GM12865 (cell line): Measurements from ENCODE around the gene SYNJ2.

Experiments
- DNase-seq: peaks from one replicate; pipeline ENCODE4 v3.0.0; 2010; ENCODE audit warnings: low read depth
- H3K4me3 ChIP-seq: 2 replicates; pipeline ENCODE4 v1.5.1; 2011; ENCODE audit warnings: mild to moderate bottlenecking, low read depth, low read length, control low read depth
- TF ChIP-seq, protein P1 (sequence below): IDR thresholded peaks from 2 replicates; pipeline ENCODE4 v1.5.1; 2011; ENCODE audit warnings: low read length, control low read depth, low read depth, inconsistent platforms; ENCODE audit not compliant: insufficient read depth; ENCODE audit errors: missing control alignments

SYNJ2 gene

DNA sequence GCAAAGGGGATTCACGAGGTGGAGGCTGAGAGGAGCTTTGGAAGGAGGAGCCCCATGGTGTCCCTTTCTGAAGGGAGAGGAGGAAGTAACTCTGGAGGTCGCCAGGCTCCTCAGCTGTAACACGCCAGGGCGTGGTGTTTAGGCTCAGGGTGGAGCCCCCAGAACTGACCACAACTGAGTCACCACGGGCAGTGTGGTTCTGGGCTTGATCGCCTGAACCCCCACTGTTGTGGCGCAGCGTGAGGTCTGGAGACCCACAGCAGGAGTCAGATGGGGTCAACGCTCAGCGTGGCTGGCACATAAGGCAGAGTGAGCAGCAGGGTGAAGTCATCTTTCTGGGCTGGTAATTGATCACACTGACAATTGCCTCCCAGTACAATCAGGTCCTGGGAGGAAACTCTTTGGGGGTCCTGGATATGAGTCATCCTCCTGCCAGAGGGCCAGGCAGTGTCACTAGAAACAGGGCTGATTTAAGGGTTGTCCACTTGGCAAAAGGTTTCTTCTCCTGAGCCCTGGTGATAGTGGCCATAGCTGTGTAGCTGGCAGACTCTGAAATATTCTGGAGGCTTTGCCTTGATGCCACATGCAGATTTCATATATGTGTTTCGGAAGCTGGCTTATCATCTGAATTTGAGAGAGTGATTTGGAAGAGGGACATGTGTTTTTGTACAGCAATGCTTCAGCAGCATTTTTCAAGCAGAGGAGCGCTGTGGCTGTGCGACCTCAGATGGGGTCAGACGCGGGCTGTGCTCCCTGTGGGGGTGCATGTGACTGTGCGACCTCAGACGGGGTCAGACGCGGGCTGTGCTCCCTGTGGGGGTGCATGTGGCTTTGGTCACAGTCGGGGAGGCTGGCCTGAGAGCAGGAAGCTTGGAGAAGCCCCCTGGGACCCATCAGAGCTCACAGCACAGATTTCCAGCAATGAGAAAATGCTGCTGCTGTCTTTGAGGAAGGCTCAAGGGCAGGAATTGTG is 50.0 kb downstream of the SYNJ2 start:
- TF ChIP-seq, protein P1, sequence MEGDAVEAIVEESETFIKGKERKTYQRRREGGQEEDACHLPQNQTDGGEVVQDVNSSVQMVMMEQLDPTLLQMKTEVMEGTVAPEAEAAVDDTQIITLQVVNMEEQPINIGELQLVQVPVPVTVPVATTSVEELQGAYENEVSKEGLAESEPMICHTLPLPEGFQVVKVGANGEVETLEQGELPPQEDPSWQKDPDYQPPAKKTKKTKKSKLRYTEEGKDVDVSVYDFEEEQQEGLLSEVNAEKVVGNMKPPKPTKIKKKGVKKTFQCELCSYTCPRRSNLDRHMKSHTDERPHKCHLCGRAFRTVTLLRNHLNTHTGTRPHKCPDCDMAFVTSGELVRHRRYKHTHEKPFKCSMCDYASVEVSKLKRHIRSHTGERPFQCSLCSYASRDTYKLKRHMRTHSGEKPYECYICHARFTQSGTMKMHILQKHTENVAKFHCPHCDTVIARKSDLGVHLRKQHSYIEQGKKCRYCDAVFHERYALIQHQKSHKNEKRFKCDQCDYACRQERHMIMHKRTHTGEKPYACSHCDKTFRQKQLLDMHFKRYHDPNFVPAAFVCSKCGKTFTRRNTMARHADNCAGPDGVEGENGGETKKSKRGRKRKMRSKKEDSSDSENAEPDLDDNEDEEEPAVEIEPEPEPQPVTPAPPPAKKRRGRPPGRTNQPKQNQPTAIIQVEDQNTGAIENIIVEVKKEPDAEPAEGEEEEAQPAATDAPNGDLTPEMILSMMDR: no peak
- no peak overlapping the region for H3K4me3 ChIP-seq
- DNase-seq: peak; percentile 64

DNA sequence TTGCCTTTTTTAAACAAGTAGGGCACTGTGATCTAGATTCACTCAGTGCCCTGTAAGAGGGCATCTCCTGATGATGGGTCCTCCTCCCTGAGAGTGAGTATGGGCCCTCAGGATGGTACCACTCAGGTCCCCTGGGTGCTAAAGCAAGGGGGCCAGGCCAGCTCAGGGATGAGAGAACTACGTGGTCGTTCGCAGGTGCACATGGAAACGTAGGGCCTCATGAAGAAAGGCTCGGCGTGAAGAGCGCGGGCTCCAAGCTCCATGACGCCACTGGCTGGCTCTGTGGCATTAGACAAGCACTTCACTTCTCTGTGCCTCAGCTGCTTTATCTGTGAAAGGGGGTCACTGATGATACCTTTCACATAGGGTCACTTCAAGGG is 50.7 kb downstream of the SYNJ2 start:
- H3K4me3 ChIP-seq: no peak overlapping the region
- TF ChIP-seq, protein P1: no peak
- no peak for DNase-seq

DNA sequence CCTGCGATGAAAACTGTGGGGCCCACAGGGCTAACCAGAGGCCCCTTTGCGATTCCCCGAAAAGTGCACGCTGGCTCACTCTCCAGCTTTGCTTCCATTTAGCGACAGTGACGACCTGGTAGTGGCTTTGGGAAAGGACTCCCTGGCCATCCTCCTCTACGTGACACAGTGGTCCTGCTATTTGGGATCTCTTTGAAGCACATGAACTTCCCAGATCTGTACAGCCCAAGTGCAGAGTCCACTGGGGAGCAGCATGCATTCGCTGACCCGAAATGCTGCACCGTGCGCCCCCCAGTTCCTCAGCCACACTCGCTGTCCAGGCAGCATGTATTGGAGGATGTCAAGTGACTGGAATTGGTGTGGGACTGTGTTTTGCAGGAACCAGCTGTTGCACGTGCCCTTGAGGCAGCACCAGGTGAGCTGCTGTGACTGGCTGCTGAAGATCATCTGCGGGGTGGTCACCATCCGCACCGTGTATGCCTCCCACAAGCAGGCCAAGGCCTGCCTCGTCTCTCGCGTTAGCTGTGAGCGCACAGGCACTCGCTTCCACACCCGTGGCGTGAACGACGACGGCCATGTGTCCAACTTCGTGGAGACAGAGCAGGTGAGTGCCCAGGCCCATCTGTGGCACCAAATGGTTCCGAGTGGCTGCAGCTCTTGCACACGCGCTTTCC is 51.6 kb downstream of the SYNJ2 start:
- TF ChIP-seq, protein P1: no peak
- no peak overlapping the region for H3K4me3 ChIP-seq
- DNase-seq: no peak

DNA sequence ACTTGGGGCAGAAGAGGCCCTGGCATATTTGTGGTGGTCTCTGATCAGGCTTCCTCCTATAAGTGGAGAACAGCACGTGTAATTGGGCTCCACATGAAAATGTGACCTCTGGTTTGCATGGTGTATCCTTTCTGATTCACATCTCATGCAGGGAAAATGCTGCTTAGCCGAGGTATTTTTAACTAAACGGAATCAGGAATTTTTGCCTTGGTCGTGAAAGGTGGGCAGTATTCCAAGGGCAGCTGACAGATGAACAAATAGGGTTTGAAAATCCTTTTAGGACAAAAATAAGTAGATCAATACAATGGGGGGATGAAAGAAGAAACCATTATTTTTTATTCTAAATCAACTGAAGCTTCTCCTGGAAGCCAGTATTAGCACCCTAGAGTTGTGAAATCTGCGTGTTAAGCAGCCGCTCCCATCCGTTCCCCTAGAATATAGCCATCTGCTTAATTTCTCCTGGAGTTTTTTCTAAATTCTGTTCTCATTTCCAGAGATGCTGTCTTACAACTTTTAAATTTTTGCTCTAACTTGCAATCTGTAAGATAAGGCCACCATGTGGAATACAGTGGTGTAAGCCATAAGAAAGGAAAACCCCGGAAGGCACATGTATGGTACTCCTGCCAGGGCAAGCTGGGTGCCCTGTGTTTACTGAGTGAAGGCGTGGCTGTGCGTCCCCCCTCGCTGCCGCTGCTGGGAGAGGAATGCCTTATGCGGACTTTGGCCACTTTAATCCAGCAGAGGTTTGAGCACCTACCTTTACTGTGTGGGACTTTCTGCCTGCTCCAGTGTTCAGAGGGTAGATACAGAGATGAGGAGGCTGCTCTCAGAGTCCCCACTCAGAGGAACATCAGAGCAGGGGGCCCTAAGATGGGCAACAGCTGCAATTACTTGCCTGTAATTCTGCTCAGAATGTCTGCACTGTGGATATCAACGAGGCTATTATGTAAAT is 52.4 kb downstream of the SYNJ2 start:
- no peak overlapping the region for H3K4me3 ChIP-seq
- TF ChIP-seq, protein P1: no peak
- DNase-seq: no peak

DNA sequence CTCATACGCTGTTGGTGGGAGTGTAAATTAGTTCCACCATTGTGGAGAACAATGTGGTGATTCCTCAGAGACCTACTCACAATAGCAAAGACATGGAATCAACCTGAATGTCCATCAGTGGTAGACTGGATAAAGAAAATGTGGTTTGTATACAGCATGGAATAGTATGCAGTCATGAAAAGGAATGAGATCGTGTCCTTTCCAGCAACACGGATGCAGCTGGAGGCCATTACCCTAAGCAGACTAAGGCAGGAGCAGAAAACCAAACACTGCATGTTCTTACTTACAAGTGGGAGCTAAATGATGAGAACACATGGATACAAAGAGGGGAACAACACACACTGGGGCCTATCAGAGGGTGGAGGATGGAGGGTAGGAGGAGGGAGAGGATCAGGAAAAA is 54.6 kb downstream of the SYNJ2 start:
- no peak for DNase-seq
- no peak overlapping the region for H3K4me3 ChIP-seq
- TF ChIP-seq, protein P1: no peak

DNA sequence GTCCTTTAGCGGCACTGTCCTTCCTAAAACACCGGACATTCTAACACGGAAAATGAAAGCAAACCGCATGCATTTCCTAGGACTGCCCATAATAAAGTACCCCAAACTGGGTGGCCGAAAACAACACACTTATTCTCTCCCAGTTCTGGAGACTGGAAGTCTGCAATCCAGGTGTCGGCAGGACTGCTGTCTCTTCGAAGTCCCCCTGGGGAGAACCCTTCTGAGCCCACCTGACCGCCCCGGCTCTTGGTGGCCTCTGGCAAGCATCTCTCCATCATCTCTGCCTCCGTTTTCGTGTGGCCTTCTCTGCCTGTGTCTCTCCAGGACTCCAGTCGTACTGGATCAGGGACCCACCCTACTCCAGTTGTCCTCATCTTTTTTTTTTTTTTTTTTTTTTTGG is 55.4 kb downstream of the SYNJ2 start:
- no peak overlapping the region for H3K4me3 ChIP-seq
- DNase-seq: no peak
- TF ChIP-seq, protein P1: no peak
